OCI-LY7 (cell line): Measurements from ENCODE around the gene TAMALIN. TPM values are rescaled to one million over a fixed set of nuclear protein-coding genes. Genes with fewer than 3 reads are reported as not detected.

ENCODE experiments used
- BruUV-seq: library from RNA; stranded (reverse); fragments of 400-500 nt; replicated peaks from 2 replicates; lab custom pipeline; 2021; lab: Mats Ljungman, UMichigan
- CTCF ChIA-PET: fragments of 300-600 bp; sonication (Branson Sonifier 250); formaldehyde crosslinking; loops from one replicate; lab custom pipeline; 2022; ENCODE audit warnings: antibody characterized with exemption; ENCODE audit not compliant: unreplicated experiment; lab: Charles Lee
- POLR2A ChIA-PET: fragments of 300-600 bp; sonication (Branson Sonifier 250); formaldehyde crosslinking; loops from one replicate; lab custom pipeline; 2022; ENCODE audit warnings: antibody characterized with exemption; lab: Charles Lee
- DNase-seq: peaks from one replicate; pipeline ENCODE4 v3.0.0-alpha.2; 2015; ENCODE audit warnings: low spot score
- H2AFZ ChIP-seq: fragments of 200-600 bp; sonication (generic), shearing (Covaris generic); 2 replicates; pipeline ENCODE4 v1.6.1; 2014; ENCODE audit warnings: mild to moderate bottlenecking, antibody characterized with exemption, low read length, moderate library complexity
- H3K27ac ChIP-seq: fragments of 200-600 bp; sonication (generic); 2 replicates; pipeline ENCODE4 v1.5.1; 2014; ENCODE audit warnings: mixed run types, low read depth, mild to moderate bottlenecking, moderate library complexity, low read length, inconsistent platforms; ENCODE audit not compliant: poor library complexity, severe bottlenecking
- H3K36me3 ChIP-seq: fragments of 200-600 bp; sonication (generic); 2 replicates; pipeline ENCODE4 v1.6.1; 2014; ENCODE audit warnings: mild to moderate bottlenecking, antibody characterized with exemption, low read length, moderate library complexity, mixed read lengths; ENCODE audit not compliant: insufficient read depth
- H3K4me1 ChIP-seq: fragments of 200-600 bp; sonication (generic); 2 replicates; pipeline ENCODE4 v1.5.1; 2014; ENCODE audit warnings: mild to moderate bottlenecking, low read length; ENCODE audit not compliant: insufficient read depth, poor library complexity, severe bottlenecking
- H3K4me2 ChIP-seq: fragments of 200-600 bp; sonication (generic); 2 replicates; pipeline ENCODE4 v1.6.1; 2014; ENCODE audit warnings: mild to moderate bottlenecking, low read length
- H3K4me3 ChIP-seq: fragments of 200-600 bp; sonication (generic); 2 replicates; pipeline ENCODE4 v1.5.1; 2014; ENCODE audit warnings: mild to moderate bottlenecking, low read depth, low read length; ENCODE audit not compliant: poor library complexity, severe bottlenecking
- H3K79me2 ChIP-seq: fragments of 200-600 bp; sonication (generic); 2 replicates; pipeline ENCODE4 v1.6.1; 2016; ENCODE audit warnings: low read depth, mild to moderate bottlenecking, low read length, moderate library complexity, mixed read lengths; ENCODE audit not compliant: insufficient read depth
- H3K9me2 ChIP-seq: fragments of 200-600 bp; sonication (generic); 2 replicates; pipeline ENCODE4 v1.6.1; 2016; ENCODE audit warnings: mild to moderate bottlenecking, low read length, mixed read lengths; ENCODE audit not compliant: insufficient read depth
- H3K9me3 ChIP-seq: fragments of 200-600 bp; sonication (generic); 2 replicates; pipeline ENCODE4 v1.6.1; 2014; ENCODE audit warnings: mild to moderate bottlenecking, mixed run types, low read length, mixed read lengths
- H4K20me1 ChIP-seq: fragments of 200-600 bp; sonication (generic); 2 replicates; pipeline ENCODE4 v1.6.1; 2014; ENCODE audit warnings: mild to moderate bottlenecking, antibody characterized with exemption, low read length, moderate library complexity, mixed read lengths; ENCODE audit not compliant: insufficient read depth
- EZH2phosphoT487 ChIP-seq: fragments of 200-600 bp; sonication (generic); IDR thresholded peaks from 2 replicates; pipeline ENCODE4 v1.6.1; 2018; ENCODE audit warnings: low read depth, borderline replicate concordance, mild to moderate bottlenecking, mixed run types, antibody characterized with exemption, low read length, moderate library complexity, mixed read lengths
- intact Hi-C: fragments of 100-400 bp; cut with micrococcal nuclease; formaldehyde crosslinking; loops from one replicate; pipeline ENCODE4 v1.10.0; 2022; ENCODE audit not compliant: unreplicated experiment
- total RNA-seq, 2 experiments: library from RNA; depleted of rRNA in 1 of 2; stranded (reverse); fragments of >200 nt in 1 of 2; shearing (Covaris generic) in 1 of 2; gene quantifications; 2 replicates each; pipeline ENCODE4 v1.2.3, GENCODE V29; 2014 to 2022
- TF ChIP-seq, protein P1 (sequence below): fragments of 200-600 bp; sonication (generic); conservative IDR thresholded peaks from 2 replicates; pipeline ENCODE4 v1.5.1; 2014; ENCODE audit warnings: mild to moderate bottlenecking, antibody characterized with exemption, low read length, moderate library complexity, mixed read lengths

TAMALIN gene
- total RNA-seq, 2 experiments from 2014 or later: 0.66 to 1.3 TPM

DNA sequence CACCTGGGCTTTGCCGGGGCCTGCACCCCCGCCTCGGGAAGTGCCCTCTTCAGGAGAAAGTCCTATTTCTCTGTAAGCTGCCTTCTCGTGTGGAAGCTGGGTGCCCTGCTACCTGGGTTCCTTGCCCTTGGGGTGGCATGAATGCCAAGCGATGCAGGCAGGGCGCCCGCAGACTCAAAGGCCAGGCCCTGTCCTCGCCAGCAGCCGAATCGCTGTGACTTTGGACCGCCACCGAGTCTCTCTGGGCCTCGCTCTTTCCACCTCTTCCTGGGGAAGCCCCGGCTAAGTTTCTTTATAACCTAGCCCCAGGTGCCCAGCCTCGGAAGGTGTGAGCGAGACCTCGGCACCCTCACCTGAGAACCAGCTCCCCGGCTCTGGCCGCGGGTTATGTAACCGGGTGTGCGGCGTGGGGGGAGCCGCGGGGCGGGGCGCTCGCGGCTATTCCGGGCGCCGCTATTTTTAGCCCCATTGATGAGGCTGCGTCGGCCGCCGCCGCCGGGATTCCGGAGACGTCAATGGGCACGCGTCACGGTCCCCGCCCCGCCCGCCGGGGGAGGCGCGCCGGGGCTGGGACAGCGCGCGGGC is 29.9 kb downstream of the TAMALIN start:
- BruUV-seq: no TSS peak
- peaks cover 76% of the 10 kb centered on the region for H3K4me1 ChIP-seq
- CTCF ChIA-PET: interaction anchor here (0.8 kb wide), 1 partner anchor 11 kb away, joined by 4 read pairs; no protein-coding TSS in a partner anchor
- intact Hi-C loops: loop anchor here (2.0 kb wide), 1 partner anchor 14 kb away; the partner anchor contains the start of gene NR4A1
- no peaks in the 10 kb centered on the region for H3K36me3 ChIP-seq
- peak overlapping the region; percentile 69 for H3K4me2 ChIP-seq
- POLR2A ChIA-PET: interaction anchor here (0.5 to 1.0 kb wide), 5 partner anchors 11 to 87 kb away, joined by 3 to 4 read pairs (median 3); partner anchors contain the start of gene NR4A1
- H3K9me3 ChIP-seq: no peaks in the 10 kb centered on the region
- H4K20me1 ChIP-seq: no peaks in the 10 kb centered on the region
- H3K9me2 ChIP-seq: no peaks in the 10 kb centered on the region
- H2AFZ ChIP-seq: peak overlapping the region; percentile 76
- no peak for TF ChIP-seq EZH2phosphoT487
- TF ChIP-seq, protein P1, sequence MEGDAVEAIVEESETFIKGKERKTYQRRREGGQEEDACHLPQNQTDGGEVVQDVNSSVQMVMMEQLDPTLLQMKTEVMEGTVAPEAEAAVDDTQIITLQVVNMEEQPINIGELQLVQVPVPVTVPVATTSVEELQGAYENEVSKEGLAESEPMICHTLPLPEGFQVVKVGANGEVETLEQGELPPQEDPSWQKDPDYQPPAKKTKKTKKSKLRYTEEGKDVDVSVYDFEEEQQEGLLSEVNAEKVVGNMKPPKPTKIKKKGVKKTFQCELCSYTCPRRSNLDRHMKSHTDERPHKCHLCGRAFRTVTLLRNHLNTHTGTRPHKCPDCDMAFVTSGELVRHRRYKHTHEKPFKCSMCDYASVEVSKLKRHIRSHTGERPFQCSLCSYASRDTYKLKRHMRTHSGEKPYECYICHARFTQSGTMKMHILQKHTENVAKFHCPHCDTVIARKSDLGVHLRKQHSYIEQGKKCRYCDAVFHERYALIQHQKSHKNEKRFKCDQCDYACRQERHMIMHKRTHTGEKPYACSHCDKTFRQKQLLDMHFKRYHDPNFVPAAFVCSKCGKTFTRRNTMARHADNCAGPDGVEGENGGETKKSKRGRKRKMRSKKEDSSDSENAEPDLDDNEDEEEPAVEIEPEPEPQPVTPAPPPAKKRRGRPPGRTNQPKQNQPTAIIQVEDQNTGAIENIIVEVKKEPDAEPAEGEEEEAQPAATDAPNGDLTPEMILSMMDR: no peak
- peaks cover 22% of the 10 kb centered on the region; the same call in 1 of the 2 replicates for H3K79me2 ChIP-seq
- peak overlapping the region; percentile 53 for H3K27ac ChIP-seq
- DNase-seq: peak; percentile 84
- peak overlapping the region; percentile 65 for H3K4me3 ChIP-seq

DNA sequence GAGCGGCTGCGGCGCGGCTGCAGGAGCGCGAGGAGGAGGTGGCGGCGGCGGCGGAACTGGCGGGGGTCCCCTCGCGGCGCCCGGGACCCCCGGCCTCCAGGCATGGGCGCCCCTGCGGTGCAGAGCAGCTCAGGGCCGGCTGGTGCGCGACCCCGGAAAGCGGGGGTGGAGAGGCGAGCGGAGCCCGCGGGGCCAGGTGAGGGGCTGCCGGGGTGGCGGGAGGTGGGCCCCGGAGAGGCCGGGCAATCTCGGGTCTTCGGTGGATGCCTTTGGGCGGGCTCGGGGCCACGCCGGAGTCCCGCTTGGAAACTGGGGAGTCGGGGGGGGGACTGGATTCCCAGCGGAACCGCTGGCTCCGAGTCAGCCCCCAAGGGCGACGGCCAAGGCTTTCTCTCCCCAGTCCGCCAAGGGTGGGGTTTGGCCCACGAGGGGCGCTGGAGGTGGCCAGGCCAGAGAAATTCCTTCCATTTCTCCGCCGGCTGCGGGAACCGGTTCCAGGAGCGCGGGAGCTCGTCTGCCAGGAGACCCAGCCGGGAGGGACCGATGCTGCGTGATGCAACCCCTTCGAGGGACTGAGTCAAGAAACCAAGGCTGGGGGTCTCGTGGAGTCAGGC is 30.6 kb downstream of the TAMALIN start:
- ChIA-PET CTCF (no interaction called here), POLR2A (interaction anchor here (0.5 to 1.0 kb wide), 3 partner anchors 31 to 86 kb away, joined by 3 read pairs; no protein-coding TSS in a partner anchor)
- H3K79me2 ChIP-seq: peaks cover 24% of the 10 kb centered on the region; the same call in 1 of the 2 replicates
- H3K9me3 ChIP-seq: no peaks in the 10 kb centered on the region
- peak overlapping the region; percentile 50 for H3K27ac ChIP-seq
- H3K4me1 ChIP-seq: peaks cover 79% of the 10 kb centered on the region
- peak overlapping the region; percentile 59 for H2AFZ ChIP-seq
- peaks cover under 1% of the 10 kb centered on the region; the same call in 1 of the 2 replicates for H3K36me3 ChIP-seq
- peak overlapping the region; percentile 96 for H3K4me3 ChIP-seq
- peak overlapping the region; percentile 84 for H3K4me2 ChIP-seq
- no TSS peak for BruUV-seq
- H4K20me1 ChIP-seq: no peaks in the 10 kb centered on the region
- peak; percentile 52 for DNase-seq
- no peaks in the 10 kb centered on the region for H3K9me2 ChIP-seq
- TF ChIP-seq, protein P1: 0 out of 2 replicates have a peak, but pooled peaks have one; percentile 15
- TF ChIP-seq EZH2phosphoT487: no peak
- intact Hi-C loops: loop anchor here (2.0 kb wide), 1 partner anchor 13 kb away; the partner anchor contains the start of gene NR4A1
